Measurements from ENCODE around the gene USP36.

- TF ChIP-seq CTCF (conservative IDR thresholded peaks at IDR 0.05; ENCODE audit: low read length): no peak
- TF ChIP-seq EZH2phosphoT487 (IDR thresholded peaks at IDR 0.05; ENCODE audit: borderline replicate concordance, low read depth, low read length): no peak
Measured at GRCh38 chr17:78884876-78885667, 44.5 kb upstream of the USP36 start.

Measured in OCI-LY7 (cell line).